NCI-H1092 treated with DMSO at 0.1 percent for 48 hours (cell line): ENCODE results near the gene PPP1R26.
"Not testable (repeated sequence)": the region's sequence is repeated elsewhere in the genome, so short reads cannot be mapped to it uniquely, and the experiment has no call there.

Experiments
- DNase-seq: peaks from one replicate; lab custom pipeline; 2025; lab: John Stamatoyannopoulos, UW

PPP1R26 gene

DNA sequence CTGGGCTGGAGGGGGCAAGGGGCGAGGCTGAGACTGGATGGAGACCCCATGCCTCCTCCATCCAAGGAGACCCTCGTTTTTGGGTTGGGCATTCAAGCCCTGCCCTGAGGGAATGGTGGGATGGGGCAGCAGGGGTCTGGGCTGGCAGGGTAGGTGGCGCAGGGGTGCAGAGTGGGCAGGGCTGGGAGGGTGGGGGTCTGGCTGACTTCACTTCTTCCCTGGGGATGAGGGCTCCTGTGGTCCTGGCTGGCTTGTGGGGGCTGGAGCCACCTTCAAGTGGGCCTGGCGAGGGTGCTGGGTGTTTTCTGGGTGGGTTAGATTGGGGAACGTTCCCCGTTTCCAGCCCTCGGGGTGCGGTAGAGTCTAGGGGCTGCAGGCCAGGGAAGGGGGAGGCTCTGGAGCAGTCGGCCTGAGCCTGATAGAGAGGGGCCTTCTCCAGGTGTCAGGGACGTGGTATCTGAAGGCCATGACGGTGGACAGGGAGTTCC, 42.1 kb downstream of the PPP1R26 start:
- no peak for DNase-seq

DNA sequence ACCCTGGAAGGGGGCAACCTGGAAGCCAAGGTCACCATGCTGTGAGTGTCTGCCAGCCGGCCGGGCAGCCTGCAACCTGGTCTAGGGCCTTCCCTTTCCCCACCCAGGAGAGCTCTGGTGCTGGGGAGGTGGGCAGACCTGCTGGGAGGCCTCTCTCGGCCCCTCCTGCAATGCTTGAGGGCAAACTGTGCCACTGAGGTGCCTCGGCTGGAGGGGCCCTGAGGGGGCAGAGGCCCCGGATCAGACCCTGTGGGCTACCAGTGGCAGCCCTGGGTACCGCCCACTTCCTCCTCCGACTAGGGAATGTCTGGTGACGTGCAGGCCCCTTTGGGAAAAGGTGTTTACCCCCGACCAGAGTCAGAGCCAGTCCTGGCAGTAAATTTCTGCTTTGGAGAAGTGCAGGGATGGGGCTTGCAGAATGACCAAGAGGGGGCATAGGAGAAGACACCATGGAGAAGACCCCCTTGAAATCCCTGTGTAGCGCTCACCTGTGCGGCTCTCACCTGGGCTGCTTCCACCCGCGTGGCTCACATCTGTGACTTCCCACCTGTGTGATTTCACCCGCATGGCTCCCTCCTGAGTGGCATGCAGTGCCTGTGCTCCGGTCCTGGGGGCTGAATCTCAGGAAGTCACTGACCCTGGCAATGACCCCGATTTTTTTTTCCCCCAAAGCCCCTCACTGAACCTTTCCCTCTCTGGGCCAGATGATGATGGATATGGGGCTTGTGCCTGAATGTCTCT, 42.7 kb downstream of the PPP1R26 start:
- DNase-seq, result no peak

DNA sequence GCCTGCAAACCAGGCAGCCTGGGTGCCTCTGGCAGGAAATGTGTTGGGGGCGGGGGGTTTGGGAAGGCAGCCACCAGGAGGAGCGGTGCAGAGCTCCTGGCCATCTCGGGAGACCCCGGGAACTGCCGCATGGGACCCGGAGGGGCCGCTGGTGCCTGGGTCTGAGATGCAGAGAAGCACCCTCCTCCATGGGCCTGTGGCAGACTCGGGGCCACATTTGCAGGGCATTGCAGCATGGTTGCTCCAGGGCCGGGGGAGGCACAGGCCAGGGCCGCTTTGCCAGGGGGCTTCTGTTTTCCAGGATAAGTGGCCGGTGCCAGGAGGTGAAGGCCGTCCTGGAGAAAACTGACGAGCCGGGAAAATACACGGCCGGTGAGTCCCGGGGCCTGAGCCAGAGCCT, 43.3 kb downstream of the PPP1R26 start:
- no peak for DNase-seq

DNA sequence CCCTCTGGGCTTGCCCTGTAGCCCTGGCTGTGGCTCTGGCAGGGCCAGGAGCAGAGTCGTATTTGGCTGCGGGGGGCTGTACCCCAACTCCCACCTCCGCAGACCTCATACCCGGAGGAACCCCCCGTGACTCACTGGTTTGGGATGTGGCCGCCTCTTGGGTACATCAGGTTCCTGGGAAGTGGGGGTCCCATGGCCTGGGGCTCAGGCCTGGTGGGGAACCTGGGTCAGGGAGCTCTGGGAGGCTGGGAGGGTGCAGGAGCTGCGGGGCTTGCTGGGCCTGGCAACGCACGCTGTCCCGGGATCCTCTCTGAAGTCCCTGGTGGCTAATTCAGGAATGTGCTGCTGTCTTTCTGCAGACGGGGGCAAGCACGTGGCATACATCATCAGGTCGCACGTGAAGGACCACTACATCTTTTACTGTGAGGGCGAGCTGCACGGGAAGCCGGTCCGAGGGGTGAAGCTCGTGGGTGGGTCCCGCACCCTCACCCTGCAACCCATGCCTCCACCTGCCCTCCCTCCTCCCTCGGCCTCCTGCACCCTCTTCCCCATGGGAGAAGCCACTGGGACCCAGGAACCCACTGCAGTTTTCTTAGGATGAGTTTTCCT, 44.0 kb downstream of the PPP1R26 start:
- DNase-seq, result no peak

DNA sequence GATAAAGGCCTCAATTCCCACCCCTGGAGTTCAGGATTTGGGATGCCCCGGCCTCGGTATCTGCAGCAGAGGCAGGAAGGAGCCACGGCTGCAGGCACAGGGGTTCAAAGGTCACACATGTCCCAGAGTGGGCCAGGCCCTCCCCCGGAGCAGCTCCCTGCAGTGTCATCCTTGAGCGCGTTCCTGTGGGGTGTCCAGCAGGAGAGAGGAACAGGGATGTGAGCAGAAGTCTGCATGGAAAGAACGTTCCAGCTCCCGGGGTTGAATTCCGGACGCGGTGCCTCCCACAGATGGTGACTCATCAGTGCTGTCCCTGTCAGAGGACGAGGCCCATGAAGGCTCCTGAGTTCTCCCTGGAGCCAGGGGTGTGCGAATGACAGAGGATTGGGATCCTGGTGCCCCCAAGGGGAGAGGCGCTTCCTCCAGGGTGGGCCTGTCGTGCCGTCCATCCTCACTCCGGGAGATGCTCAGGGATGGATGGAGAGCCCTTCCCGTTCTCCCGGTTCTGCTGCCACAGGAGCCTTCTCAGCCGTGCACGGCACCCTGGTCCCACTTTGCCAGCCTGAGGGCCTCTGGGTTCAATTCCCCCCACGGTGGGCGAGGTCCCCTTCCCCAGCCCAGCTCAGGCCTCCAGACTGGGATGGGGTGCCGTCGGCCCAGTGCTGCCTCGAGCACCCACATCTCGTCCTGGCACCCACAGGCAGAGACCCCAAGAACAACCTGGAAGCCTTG, 44.7 kb downstream of the PPP1R26 start:
- no peak for DNase-seq

DNA sequence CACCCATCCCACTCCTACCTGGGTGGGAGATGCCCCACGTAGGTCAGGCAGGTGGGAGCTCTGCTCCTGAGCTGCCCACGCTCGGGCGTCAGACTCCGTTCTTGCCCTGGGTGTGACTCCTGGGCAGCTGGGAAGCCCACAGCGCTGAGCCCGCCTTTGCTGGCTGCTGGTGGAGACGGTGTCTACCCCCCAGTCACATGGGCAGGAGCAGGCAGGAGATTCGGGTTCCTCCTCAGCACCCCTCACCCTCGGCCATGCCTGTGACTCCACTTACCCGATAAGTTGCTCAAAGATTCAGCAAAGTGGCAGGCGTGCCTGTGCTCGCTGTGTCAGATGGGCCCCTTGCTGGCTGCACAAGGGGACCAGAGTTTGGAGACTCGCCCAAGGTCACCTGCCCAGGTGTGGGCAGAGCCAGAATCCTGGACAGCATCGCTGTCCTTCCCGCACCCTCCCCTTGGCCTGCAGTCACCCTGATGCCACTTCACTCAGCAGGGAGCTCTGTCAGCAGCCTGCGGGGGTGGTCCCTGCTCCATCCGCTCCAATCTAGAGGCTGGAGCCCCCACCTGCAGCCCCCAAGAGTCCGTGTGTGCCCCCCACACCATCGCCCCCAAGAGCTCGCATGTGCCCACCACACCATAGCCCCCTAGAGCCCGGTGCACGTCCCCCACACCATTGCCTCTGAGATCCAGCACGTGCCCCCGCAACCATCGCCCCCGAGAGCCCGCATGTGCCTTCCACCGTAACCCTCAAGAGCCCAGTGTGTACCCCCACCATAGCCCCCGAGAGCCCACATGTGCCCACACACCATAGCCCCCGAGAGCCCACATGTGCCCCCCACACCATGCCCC, 45.9 kb downstream of the PPP1R26 start:
- no peak for DNase-seq

DNA sequence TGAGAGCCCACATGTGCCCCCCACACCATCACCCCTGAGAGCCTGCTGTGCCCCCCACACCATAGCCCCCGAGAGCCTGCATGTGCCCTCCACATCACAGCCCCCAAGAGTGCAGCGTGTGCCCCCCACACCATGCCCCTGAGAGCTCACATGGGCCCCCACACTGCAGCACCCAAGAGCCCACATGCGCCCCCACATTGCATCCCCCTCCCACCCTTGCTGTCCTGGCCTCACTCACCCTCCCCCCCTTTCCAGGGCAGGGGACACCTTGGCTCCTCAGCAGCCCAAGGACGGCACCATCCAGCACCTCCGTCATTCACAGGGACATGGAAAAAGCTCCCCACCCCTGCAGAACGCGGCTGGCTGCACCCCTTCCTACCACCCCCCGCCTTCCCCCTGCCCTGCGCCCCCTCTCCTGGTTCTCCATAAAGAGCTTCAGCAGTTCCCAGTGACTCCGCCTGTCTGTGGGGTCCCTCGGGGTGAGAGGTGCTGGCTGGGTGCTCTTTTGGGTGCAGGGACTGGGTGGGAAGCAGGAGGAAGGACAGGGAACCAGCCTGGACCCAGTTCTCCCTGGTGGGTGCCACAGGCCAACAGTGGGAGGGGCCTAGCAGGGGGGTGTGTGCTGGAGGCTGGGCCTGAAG, 46.6 kb downstream of the PPP1R26 start:
- DNase-seq, result no peak

DNA sequence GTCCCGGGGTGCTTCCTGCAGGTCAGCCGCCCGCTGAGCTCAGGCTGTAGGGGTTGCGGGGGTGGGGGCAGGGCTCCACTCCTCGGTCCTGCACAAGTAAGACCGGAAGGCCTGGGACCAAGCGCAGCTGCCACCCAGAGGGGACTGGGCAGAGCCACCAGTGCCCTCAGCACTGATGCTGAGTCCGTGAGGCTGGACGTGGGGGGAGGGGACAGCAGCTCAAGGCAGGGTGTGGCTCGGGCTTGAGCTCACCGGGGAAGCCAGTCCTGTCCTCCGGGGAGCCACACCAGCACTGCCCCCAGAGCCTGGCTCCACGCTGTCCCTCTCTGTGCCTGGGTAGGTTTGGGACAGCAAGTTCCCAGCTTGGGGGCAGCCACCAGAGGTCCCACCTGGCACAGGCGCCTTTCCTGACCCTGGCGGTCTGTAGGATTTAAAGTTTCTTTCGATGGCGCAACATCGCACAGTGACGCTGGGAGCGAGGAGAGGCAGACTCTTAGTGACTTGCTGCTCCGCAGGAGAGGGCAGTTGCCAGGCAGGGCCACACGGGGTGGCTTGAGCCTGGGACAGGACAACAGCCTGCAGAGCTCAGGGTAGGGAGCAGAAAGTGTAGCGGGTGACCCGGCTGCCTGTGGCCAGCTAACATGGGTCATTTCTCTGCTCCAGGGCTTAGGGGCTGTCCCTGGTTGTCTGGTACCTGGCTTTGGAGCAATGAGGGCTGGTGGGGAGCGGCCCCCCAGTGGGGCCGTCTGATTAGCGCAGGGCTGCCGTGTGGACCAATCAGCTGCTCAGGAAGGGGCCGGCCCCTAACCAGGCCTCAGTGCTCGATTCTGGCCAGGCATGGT, 47.4 kb downstream of the PPP1R26 start:
- DNase-seq, result no peak

DNA sequence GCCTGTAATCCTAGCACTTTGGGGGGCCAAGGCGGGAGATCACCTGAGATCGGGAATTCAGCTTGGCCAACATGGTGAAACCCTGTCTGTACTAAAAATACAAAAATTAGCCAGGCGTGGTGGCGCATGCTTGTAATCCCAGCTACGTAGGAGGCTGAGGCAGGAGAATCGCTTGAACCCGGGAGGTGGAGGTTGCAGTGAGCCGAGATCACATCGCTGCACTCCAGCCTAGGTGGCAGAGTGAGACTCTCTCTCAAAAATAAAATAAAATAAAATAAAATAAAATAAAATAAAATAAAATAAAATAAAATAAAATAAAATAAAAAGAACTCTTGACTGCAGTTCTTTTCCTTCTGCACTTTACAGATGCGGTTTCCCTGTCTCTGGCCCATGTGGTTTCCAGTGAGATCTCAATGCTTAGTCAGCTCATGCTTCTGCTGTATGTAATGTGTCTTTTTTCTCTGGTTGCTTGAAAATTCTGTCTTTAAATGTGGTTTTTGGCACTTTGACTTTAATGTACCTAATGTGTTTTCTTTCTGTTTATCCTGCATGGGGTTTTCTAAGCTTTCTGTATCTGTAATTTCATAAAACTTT, 49.4 kb downstream of the PPP1R26 start:
- not testable (repeated sequence) for DNase-seq

DNA sequence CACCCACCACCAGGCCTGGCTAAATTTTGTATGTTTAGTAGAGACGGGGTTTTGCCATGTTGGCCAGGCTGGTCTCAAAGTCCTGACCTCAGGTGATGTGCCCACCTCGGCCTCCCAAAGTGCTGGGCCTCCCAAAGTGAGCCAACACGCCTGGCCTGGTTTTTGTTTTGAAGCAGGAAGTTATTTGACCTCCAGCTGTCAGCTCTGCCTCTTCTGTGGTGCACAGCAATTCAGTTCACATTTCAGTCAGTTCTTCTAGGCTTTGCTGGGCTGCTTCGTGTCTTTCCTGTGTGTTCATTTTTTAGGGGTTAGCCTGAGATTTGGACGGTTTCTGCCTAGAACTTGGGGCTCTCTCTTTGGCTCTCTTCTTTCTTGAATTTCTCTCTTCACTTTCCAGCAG, 50.6 kb downstream of the PPP1R26 start:
- DNase-seq, result no peak

DNA sequence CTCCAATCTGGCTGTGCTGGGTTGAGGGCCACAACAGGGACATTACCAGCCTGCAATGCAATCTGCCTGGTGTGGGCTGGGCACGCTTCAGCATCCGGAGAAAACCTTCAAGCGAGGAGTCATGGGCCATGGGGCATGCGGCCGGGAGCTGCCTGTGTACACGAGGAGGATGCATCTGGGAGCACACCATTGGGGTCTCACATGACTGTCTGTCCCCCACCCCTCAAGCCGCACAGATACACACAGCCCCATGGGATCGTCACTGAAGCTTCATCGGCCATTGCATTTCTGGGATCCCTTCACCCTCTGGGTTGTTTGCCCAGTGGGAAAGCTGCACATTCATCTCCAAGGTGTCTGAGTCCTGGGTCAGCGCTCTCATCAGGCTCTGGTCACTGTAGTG, 51.5 kb downstream of the PPP1R26 start:
- DNase-seq, result no peak

DNA sequence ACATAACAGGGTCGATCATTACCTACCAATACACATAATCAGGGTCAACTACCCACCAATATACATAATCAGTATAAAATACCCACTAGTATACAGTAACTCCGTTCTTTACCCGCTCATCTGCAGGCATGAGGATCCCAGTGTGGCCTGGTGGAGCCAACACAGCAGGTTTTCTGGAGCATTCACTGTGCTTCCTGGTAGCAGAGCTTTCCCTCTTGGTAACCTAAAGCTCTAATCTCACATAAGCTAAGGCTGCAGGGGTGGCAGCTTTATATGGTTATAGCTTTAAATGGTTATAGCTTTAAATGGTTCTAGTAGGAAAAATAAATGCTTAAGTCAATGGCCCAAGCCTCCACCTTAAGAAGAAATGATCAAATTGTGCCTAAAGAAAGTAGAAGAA, 53.5 kb downstream of the PPP1R26 start:
- DNase-seq, result no peak

DNA sequence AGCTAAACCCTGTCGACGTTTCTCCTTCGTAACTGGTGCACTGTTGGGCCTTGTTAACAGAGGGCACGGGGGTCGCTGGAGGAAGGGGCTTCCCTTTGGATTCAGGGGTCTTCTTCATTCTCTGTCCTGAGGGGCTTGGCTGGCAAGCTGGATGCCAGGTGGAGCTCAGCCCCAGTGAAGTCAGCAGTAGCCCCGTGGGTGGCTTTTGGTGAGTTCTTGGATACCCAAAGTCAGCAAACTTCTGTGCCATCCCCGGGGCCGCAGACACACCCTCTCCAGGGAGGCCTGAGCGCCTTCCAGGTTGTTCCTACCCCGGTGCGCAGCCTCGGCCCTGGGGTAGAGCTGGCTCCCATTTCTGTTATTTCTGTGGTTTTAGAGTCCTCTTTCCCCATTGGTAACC, 54.1 kb downstream of the PPP1R26 start:
- no peak for DNase-seq

DNA sequence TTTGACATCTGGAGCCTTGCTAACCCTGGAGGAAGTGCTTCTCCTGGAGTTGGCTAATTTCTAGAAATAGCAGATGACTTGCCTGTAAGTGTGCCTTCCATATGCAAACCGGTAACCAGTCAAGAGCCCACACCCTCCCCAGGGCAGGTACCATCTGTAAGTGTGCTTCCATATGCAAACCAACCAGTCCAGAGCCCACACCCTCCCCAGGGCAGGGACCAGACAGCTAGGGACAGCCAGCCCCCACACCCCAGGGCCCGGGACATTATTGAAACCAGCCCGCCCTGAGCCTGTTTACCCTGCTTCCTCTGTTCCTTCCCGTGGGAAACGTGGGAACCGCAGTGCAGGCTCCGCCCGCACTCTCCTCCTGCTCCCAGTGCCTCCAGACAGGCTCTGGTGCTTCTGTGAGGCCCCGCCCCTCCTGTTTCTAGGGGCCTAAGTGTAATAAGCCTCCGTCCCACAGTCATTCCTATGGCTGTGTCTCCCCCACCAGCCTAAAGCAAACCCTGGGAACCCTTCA, 54.7 kb downstream of the PPP1R26 start:
- DNase-seq, result not testable (repeated sequence)

DNA sequence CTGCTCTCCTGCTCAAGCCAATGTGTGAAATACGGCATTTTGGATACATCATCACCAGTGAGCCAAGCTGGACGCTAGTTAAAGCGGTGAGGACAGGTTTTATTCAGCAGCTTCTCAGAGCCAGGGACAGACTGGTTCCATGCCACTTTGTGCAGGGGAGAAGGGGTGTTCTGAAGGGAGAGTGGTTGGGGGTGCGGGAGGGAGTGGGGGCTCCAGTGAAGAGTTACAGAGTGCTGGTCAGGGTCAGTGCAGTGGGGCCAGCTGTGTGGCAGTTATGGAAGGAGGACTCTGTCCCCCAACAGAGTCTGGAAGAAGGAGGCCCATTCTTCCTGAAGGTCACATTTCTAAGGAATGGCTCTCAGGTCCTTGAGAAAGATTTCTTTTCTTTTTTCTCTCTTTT, 55.2 kb downstream of the PPP1R26 start:
- not testable (repeated sequence) for DNase-seq

DNA sequence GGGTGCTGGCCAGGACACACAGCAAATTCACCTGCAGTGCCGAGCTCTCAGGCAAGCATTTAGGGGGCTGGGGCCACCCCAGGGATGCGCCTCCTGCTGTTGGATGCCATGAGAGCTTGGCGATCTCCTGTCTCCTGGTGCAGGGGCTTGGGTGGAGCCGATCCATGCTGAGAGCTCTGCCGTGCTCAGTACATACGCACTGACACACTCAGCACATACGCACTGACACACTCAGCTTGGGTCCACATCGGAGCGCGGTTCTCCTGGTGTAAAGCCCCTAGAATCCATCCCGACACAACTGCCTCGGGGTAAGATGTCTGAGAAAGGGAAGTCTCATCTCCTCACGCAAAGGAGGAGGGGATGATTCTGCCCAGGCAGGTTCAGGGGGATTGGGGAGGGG, 56.0 kb downstream of the PPP1R26 start:
- not testable (repeated sequence) for DNase-seq

DNA sequence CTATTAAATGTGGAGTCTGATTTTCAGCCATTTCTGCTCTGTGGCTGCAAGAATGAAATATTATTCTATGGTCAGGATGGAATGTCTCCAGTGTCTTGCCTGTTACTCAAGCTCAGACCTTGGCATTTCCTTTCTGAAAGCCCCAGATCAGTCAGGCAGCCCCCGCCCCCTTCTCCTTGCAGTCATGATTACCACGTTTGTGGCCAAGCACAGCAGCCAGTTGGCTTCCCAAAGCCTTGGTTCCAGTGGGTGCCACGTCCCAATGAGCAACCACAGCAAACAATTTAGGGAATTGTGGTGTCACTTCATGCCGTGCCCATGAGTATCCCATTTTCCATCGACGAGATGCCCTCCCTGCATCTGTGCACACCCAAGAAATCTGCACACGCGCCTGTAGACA, 56.6 kb downstream of the PPP1R26 start:
- no peak for DNase-seq
